ENCODE data around the gene BDH2. TPM values are rescaled to one million over a fixed set of nuclear protein-coding genes. Genes with fewer than 3 reads are reported as not detected.

BDH2 gene
- total RNA-seq, 2 donors from 2014 or later: 32.8 to 36.4 TPM

- Histone ChIP-seq H3K36me3 (peaks cover 3% of the 10 kb centered on the region), H3K9me3 (no peaks in the 10 kb centered on the region), H3K27me3 (no peaks in the 10 kb centered on the region), H3K27ac (no peak overlapping the region), H3K4me1 (peaks cover 0 to 21% of the 10 kb centered on the region in 2 donors), H3K4me3 (no peak overlapping the region)
- DNase-seq (ENCODE audit: low spot score): no peak
- no peak for TF ChIP-seq CTCF (IDR thresholded peaks at IDR 0.05)
These were observed 2.5 kb downstream of the BDH2 start for GRCh38 chr4:103097112-103097511.

GRCh38 chr4:103095080-103095479 is 4.6 kb downstream of the BDH2 start:
- peaks cover 0 to 21% of the 10 kb centered on the region in 2 donors for H3K4me1 ChIP-seq
- peaks cover 14% of the 10 kb centered on the region for H3K36me3 ChIP-seq

GRCh38 chr4:103092245-103092644 is 7.4 kb downstream of the BDH2 start:
- H3K9me3 ChIP-seq: no peaks in the 10 kb centered on the region
- no peaks in the 10 kb centered on the region for H3K27me3 ChIP-seq
- DNase-seq (ENCODE audit: low spot score): no peak
- H3K4me3 ChIP-seq: no peak overlapping the region
- H3K4me1 ChIP-seq: peaks cover 0 to 3% of the 10 kb centered on the region in 2 donors
- peaks cover 43% of the 10 kb centered on the region for H3K36me3 ChIP-seq
- TF ChIP-seq CTCF (IDR thresholded peaks at IDR 0.05): no peak
- no peak overlapping the region for H3K27ac ChIP-seq

More at GRCh38 chr4:103095080-103095479, 4.6 kb downstream of the BDH2 start:
- DNase-seq (ENCODE audit: low spot score): no peak
- Histone ChIP-seq H3K9me3 (no peaks in the 10 kb centered on the region), H3K27ac (no peak overlapping the region), H3K4me3 (no peak overlapping the region), H3K27me3 (no peaks in the 10 kb centered on the region)
- TF ChIP-seq CTCF (IDR thresholded peaks at IDR 0.05): no peak

GRCh38 chr4:103091601-103092223 is 7.9 kb downstream of the BDH2 start:
- TF ChIP-seq CTCF (IDR thresholded peaks at IDR 0.05): peak in 1 of 2 donors; percentile 62
- Histone ChIP-seq H3K36me3 (peaks cover 48% of the 10 kb centered on the region), H3K4me3 (no peak overlapping the region), H3K27ac (no peak overlapping the region), H3K4me1 (no peaks in the 10 kb centered on the region), H3K9me3 (no peaks in the 10 kb centered on the region), H3K27me3 (no peaks in the 10 kb centered on the region)
- DNase-seq (ENCODE audit: low spot score): no peak

GRCh38 chr4:103089481-103089880 is 10.2 kb downstream of the BDH2 start:
- H3K27ac ChIP-seq: no peak overlapping the region
- H3K9me3 ChIP-seq: no peaks in the 10 kb centered on the region
- no peaks in the 10 kb centered on the region for H3K27me3 ChIP-seq
- DNase-seq (ENCODE audit: low spot score): no peak
- H3K4me1 ChIP-seq: no peaks in the 10 kb centered on the region
- no peak for TF ChIP-seq CTCF (IDR thresholded peaks at IDR 0.05)
- H3K4me3 ChIP-seq: no peak overlapping the region
- peaks cover 61% of the 10 kb centered on the region for H3K36me3 ChIP-seq

- Histone ChIP-seq H3K36me3 (peaks cover 67% of the 10 kb centered on the region), H3K9me3 (no peaks in the 10 kb centered on the region), H3K27me3 (no peaks in the 10 kb centered on the region), H3K27ac (no peak overlapping the region), H3K4me3 (no peak overlapping the region), H3K4me1 (no peaks in the 10 kb centered on the region)
- no peak for DNase-seq (ENCODE audit: low spot score)
- TF ChIP-seq CTCF (IDR thresholded peaks at IDR 0.05): no peak
These were observed 13.1 kb downstream of the BDH2 start for GRCh38 chr4:103086551-103086950.

All from right atrium auricular region (tissue), 2 donors.